ENCODE data around the gene STK33.

STK33 gene

GRCh38 chr11:8403310-8403709 is 190.7 kb downstream of the STK33 start:
- DNase-seq = no peak

DNA sequence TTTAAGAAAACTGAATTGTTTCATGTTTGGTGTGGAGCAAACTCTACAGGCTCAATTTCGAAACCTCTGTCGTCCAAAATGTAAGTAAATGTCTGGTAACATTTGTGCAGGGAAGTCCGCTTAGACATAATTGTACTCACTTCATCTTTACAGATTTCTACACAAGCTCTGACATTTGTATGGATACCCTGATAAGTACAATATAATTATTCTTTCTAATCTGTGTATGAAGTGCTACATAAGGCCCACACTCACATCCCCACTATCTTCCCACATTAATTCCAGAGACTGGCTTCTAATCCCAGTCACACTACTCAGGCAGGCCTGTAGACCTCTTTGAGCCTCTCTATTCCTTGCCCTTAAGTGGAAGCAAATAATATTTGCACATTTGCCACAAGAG is 201.1 kb downstream of the STK33 start:
- no peak for DNase-seq

DNA sequence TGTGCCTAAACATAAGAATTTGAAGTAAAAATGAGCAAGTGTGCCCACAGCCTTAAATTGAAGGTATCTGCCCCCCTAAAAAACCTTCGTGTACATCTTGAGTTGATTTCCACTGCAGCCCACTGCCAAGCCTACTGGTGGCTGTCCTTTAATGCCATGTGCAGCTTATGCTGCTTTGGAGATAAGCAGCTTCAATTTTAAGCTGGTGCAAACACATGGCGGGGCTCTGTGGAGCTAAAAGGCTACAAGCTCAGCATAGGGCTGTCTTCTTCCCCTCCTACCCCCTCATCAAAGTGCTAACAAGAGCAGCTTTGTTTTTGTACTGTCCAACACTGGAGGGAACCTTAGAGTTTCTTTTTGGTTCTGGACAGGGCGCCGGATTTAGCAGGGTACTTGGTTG is 201.9 kb downstream of the STK33 start:
- DNase-seq = no peak

- no peak for DNase-seq
Measured at GRCh38 chr11:8390851-8391612, 203.0 kb downstream of the STK33 start.

DNA sequence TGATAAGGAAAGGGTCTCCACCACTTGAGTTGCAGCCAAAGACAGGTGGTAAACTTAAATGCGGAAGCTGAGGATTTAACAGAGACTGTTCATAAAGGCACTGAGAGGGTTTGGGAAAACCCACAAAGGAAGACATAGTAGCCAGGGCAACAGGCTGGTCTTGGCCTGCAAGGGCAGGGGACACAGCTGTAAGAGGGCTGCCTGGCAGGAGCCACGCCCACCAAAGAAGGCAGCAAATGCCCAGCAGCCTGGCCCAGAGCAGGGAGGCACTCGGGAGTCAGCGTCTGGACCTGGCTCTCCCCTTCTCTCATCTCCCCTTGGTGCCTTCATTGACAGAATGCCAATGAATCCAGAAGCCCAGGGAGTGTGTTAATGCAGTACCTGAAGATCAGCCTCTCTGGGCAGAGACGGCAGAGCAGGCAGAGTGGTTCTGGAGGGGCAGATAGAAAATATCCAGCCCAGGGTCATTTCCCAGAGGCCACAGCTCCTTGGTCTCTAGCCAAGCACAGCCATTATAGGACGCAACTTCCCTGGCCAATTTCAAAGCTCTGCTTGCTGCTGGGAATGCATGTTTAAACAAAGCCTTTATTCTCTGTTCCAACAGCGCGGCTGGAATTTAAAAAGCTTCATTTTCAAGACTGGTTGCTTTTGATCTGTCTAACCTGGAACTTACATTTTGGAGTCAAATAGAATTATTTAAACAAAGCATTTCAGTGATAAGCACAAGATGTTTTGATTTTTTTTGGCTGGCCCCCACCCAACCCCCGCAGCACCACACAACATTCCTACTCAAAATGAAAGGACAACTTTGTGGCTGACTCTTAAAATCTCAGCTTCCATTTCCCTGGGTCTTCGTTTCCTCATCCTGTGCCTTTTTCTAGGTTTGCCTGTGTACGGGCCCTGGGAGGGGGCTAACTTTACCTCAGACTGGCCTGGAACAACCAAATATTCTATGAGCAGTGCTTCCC is 204.7 kb downstream of the STK33 start:
- no peak for DNase-seq

DNA sequence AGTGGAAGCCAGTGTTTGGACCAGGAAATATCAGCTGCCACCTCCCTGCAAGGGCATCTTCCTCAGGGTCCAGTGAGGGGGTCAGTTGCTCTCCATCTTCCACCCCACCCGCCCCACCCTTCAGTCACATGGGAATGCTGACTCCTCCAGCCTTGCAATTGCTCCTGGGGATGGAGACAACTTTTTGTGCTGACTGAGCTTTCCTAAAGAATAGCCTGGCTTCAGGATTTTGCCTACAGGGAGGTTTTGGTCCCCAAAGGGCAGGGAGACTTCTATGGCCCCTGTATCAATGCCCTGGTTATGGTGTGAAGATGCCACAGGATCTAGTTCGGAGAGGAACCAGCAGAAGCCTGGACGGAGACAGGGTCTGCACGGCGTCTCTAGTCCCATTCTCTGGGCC is 206.3 kb downstream of the STK33 start:
- DNase-seq = no peak

- DNase-seq = no peak
Measured at GRCh38 chr11:8387141-8387540, 206.9 kb downstream of the STK33 start.

- DNase-seq = no peak
Measured at GRCh38 chr11:8386134-8386864, 207.7 kb downstream of the STK33 start.

- no peak for DNase-seq
Measured at GRCh38 chr11:8384199-8384821, 209.7 kb downstream of the STK33 start.

GRCh38 chr11:8383627-8384026 is 210.4 kb downstream of the STK33 start:
- DNase-seq = no peak

DNA sequence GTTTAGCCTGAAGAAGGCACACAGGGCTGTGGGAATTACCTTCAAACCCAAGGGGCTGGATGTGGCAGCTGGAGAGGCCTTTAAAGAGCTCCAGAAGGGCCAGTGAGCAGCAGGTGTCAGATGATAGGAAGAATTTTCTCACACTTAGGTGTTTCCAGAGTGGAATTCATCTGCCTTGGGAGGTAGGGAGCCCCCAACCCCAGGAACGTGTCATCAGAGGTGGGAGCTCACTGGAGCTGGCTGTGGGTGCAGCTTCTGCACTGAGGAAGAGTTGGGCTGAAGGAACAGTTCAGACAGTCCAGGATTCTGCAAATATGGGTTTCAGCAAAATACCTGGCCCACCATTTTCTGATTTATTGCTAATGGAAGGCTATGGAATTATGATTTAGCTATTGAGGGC is 210.8 kb downstream of the STK33 start:
- no peak for DNase-seq

DNA sequence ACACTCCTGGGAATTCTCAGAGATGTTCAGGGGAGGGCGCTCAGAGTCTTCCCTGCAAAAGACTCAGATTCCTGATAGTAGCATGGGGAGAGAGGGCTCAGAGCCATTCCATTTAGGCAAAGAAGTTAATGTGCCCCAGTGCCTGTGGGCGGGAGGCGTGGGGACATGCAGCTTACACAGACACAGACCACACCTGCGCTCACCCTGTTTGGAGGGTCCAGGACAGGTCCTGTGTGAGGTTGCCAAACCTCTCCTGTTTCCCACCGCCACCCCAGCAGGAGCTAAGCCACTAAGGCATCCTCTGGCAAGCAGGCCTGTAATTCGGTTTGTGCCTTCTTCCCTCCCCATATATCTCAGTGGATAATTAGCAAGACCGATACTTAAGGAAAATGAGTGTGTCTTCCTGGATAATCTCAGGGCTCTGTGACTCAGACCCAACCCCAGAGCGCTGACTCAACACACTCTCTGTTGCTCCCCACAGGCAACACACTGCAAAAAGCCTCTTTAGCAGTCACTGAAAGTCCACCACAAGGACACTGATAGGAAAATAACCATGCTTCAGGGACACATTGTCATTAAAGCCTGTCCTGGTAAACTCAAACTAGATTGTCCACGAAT is 211.5 kb downstream of the STK33 start:
- no peak for DNase-seq

DNA sequence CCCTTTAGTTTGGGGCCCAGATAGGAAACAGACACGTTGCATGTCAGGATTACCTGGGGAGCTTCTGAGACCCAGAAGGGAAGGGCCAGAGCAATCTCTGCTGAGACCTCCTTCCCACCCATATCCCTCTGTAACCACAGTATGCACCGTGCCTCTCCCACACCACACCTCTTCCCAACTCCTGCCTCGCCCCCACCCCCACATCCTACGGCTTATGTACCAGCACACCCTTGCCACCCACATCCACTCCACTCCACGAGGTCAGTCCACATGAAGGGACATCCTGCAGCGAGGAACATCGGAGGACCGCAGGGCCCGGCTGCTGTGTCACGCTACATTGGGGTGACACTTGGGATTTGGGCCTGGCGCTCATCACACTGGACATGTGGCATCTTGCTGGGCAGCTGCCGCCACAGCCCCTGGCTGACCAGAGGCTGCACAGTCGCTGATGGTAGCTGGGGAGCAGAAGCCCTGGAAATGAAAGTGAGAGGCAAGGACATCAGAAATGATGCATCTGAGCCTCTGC is 212.1 kb downstream of the STK33 start:
- no peak for DNase-seq

GRCh38 chr11:8381343-8381742 is 212.7 kb downstream of the STK33 start:
- no peak for DNase-seq

DNA sequence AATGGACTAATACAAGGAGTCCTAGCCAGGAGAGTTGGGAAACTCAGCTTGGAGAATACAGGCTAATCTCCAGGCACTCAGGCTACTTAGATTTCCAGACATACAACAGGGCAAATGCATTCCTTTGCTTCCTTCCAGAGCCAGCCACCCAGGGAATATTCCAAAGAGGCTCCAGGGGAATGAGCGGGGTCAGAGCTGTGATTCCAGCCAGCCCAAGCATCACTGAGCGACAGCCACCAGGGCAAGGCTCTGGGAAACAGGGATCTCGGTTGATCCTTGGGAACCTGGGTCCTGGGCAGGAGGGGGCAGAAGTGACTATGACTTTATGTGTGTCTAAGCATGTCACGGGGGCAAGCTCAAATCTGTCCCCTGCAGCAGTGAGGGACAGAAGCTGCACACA is 218.1 kb downstream of the STK33 start:
- no peak for DNase-seq

- no peak for DNase-seq
Measured at GRCh38 chr11:8375460-8375859, 218.6 kb downstream of the STK33 start.

DNA sequence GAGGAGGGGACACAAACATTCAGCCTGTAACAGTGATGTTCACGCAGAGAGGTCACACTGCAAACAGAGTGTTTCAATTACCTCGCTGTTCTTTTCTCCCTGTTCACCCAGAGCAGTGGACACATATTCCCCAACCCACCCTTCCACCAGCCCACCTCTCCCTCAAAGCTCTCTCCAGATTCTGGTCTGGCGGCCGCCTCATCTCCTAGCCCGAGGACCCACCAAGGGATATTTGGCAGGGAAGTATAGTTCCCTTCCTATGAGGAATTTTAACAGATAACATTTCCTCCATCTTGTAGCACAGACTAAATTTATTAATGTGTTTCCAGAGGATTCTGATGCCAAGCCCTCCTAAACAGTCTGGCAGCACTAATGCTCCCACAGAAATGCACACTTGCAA is 219.3 kb downstream of the STK33 start:
- DNase-seq = no peak

- DNase-seq = no peak
Measured at GRCh38 chr11:8373519-8374432, 220.3 kb downstream of the STK33 start.

GRCh38 chr11:8372641-8373381 is 221.2 kb downstream of the STK33 start:
- no peak for DNase-seq

DNA sequence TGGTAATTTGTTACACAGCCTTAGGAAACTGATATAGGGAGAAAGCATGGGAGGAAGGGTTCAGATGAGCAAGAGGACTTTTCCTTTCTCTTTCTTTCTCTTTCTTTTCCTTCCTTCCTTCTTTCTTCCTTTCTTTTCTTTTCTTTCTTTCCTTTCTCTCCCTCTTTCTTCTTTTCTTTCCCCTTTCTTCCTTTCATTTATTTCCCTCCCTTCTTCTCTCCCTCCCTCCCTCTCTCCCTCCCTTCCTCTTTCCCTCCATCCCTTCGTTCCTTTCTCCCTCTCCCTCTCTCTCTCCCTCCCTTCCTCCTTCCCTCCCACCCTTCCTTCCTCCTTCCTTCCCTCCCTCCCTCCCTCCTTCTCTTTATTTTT is 222.5 kb downstream of the STK33 start:
- no peak for DNase-seq

Measured in stimulated activated CD4-positive, alpha-beta T cell treated with anti-CD3 and anti-CD28 coated beads, Interleukin-4, amount 100 ng/mL, for 1 hour (primary cell).